GM19099 (cell line): Measurements from ENCODE around the gene UCP3.

Experiments
- POLR2A ChIP-seq: IDR thresholded peaks from 3 replicates; pipeline ENCODE4 v1.6.1; 2011; ENCODE audit warnings: low read depth; ENCODE audit not compliant: insufficient read length; ENCODE audit errors: extremely low read depth

UCP3 gene

DNA sequence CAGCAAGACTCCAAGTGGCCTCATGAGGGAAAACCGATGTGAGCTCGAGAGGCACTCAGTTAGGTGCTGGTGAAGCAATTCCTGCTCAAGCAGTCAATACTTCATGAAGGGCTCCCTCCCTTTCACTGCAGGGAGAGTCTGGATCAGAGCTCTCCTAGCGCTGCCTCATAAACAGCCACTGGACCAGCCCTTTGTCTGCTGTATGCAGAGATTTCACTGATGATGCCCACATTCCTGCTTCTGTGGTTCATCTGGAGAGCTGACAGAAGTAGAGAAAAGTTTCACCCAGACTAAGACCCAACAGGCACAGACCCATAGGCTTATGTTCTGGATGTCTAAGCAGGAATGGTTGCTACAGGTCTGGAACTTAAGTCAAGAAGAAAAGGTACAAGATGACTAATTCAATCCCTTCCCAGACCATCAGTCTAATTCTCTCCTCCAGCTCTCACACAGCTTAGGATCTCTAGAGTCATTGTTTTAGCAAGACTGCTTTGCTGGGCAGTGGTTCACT lies 30.3 kb downstream of the UCP3 start:
- no peak for TF ChIP-seq POLR2A

DNA sequence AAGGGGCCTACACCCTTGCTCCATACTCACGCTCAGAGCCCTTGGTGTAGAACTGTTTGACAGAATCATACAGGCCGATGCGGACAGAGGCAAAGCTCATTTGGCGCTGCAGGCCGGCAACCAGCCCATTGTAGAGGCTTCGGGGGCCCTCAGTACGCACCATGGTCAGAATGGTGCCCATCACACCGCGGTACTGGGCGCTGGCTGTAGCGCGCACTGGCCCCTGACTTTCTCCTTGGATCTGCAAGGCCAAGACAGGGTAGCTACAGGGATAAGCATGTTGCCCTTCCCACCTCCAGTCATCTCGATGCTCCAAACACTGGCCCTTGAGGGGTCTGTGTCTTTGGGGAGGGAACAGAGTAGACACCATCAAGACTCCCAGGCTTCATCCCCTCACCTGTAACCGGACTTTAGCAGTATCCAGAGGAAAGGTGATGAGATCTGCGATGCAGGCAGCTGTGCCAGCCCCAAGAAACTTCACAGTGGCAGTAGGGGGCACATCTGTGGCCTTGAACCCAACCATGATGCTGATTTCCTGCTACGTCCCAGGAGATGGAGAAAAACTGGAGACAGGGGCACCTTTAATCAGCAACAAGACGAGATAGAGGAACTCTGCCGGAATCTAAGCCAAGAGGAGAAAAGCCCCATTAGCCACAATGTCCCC lies 30.9 kb downstream of the UCP3 start:
- TF ChIP-seq POLR2A, result no peak

DNA sequence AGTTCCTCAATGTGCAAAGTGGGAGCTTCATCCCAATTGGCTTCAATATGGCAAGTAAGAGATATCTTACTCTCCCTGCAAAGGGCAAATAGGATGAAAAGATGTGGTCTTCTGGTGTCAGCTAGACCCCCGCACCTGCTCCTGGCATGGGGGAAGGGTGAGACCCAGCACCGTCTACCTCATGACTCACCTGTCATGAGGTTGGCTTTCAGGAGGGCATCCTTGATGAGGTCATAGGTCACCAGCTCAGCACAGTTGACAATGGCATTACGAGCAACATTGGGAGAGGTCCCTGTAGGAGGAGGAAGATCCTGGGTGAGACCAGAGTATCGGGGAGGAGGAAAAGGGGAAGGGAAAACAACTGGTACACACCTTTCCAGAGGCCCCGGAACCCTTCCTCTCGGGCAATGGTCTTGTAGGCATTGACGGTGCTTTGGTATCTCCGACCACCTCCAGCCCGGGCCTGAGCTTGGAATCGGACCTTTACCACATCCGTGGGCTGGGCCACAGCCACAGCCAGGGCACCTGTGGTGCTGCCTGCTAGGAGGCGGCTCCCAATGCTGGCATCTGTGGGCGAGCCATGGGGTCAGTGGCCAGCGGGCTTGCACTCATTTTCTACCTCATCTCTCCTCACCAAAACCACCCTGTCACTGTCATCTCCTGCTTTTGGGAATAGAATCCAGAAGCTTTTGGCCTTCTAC lies 32.3 kb downstream of the UCP3 start:
- no peak for TF ChIP-seq POLR2A

DNA sequence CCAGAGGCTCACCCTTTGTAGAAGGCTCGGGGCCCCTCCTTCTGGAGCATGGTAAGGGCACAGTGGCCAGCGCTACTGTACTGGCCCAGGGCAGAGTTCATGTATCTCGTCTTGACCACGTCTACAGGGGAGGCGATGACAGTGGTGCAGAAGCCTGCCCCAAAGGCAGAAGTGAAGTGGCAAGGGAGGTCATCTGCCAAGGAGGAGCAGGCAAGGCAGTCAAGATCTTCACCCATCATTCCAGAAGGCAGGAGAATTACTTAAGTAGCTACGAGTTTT lies 33.5 kb downstream of the UCP3 start:
- TF ChIP-seq POLR2A, result no peak

DNA sequence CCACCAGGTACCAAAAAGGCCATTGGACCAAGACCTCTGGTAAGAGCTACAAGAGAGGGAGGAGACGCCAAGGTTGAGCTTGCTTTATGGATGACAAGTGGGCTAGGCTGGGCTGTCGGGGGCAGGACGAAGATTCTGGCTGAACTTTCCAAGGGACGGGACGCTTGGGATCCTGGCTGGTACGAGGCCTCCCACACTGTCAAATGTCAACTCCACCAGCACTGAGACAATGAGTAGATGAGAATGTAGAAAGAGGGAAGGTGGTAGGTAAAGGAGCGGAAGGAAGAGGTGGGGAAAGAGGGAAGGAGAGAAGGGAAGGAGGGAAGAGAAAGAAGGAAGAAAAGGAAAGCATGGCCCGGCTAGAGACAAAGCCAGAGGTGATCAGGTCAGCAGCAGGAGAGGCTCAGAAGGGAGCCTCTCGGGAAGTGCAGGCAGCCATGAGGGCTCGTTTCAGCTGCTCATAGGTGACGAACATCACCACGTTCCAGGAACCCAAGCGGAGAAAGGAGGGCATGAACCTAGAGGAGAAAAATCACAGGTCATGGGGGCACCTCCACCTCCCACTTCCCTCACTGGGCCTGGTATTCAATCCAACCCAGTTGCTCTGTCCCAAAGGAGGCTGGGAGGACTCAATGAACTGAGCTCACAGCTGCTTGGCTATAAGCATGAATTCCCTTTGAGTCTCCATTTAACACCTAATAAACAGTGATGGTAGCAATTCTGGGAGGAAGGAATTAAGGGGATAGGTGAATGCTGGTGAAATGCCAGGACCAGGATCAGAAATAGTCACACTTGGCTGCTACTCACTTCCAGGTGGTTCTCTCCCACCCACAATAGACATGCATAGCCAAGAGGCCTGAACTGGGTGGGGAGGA lies 34.0 kb downstream of the UCP3 start:
- TF ChIP-seq POLR2A, result no peak

DNA sequence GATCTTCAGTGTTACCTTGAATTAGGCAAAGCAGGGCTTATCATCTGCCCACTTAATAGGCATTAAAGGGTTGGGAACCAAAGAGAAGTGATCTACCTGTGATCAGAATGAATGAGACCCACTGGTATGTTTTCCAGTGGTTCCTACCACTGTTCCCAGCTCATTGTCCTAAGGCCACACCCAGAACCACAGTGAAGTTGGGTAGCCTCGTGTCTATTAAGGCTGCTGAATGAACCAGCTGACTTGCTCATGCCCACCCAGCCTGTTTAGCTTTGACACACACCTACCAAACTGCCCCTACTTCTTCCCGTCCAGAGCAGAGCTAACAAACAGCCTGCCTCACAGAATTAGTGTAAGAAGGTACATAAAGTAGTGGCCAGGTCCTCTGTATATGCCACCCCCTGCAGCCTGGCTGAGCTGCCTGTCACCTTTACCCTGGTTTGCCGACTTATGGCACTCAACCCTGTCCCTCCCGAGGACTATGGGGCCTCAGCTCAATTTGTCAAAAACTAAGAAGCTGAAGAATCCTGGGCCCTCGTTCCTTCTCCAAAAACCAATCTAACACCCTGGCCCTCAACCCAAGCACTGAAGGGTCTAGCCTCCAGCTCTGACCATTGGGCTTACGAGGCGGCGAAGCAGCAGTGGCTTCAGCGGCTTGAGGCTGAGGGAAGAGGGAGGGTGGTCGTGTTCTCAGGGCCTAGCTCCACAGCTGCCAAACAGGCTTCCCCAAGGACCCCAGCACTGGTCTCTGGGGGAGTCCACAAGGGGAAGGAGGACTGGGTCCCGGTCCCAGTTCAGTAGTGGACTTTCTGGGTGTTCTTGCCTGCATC lies 36.0 kb downstream of the UCP3 start:
- peak; percentile 36 for TF ChIP-seq POLR2A

DNA sequence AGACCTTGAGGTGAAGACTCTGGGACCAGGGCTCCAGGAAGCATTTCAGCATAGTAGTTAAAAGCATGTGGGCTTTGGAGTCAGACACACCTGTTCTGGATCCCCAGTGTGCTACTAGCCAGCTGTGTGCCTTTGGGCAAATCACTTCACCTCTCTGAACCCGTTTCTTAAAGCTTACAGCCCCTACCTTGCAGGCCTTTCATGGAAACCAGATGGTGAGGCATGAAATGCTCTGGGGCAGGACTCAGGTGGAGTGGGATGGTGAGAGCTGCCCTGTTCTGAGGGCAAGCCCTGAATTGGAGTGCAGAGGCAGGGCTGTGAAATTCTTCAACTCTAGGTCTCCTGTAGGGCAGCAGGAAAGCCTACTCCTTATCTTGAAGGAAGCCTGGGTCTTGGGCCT lies 36.7 kb downstream of the UCP3 start:
- peak; percentile 2 for TF ChIP-seq POLR2A

DNA sequence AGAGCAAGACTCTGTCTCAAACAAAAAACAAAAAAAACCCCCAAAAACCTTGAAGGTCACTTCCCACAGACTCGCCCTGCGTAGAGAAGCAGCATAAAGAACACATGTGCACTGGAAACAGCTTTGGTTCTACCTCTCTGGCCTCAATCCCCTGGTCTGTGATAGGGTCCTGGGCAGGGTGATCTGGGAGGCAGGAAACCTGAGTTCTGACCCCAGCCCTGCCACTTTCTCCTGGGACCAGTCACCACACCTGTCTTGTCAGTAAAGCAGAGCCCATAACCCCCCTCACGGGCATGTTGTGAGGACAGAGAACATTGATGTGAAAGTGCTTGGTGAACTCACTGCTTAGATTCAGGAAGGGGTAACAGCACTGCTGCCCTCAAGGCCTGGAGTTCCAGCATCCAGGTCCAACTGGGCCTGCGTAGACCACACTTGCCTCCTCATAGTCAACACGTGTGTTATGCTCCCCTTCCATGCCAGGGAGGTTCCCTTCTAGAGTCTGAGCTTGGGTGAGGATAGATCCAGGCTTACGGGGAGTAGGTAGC lies 37.6 kb downstream of the UCP3 start:
- peak; percentile 46 for TF ChIP-seq POLR2A

DNA sequence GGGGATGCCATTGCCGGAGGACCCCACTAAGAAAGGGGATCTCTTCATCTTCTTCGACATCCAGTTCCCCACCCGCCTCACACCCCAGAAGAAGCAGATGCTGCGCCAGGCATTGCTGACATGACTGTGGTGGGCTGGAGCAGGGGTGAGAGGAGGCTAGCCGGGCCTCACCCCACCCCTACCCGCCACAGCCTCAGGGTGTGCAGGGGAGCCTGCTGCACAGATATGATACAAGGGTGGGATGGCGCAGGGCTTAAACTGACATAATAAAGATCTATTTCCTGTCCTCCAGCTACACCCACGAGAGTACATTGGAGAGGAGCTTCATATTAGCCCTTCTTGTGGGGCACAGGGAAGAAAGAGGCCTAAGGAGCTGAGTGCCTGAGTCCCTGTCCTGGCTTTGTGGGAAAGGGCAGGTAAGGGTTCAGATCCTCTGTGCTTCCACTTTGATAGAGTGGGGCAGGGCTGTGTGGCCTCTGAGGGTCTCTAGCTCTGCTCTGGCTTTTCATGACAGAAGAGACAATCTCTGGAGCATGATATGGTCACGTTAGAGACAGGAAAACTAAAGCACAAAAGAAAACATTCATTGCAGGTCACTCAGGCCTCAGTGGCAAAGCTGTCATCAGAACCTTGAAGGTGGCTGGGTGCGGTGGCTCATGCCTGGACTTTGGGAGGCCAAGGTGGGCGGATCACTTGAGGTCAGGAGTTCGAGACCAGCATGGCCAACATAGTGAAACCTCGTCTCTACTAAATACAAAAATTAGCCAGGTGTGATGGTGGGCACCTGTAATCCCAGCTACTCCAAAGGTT lies 38.7 kb downstream of the UCP3 start:
- TF ChIP-seq POLR2A, result peak; percentile 31

DNA sequence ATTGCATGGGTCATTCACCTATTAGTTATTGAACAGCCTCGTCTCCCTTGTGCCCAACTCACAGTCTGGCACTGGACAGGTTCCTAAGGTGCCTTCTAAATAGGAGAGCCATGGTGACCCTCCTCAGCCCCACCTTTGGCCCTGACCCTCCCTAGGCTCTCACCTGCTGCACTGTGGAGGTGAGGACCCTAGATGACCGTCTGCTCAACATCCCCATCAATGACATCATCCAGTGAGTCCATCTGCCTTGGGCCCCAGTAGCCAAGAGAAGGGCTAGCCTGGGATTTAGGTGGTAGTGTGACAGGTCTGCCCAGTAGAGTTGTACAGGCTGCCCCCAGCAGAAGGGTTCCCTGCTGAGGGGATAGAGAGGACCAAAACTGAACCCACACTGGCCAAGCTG lies 39.8 kb downstream of the UCP3 start:
- no peak for TF ChIP-seq POLR2A

DNA sequence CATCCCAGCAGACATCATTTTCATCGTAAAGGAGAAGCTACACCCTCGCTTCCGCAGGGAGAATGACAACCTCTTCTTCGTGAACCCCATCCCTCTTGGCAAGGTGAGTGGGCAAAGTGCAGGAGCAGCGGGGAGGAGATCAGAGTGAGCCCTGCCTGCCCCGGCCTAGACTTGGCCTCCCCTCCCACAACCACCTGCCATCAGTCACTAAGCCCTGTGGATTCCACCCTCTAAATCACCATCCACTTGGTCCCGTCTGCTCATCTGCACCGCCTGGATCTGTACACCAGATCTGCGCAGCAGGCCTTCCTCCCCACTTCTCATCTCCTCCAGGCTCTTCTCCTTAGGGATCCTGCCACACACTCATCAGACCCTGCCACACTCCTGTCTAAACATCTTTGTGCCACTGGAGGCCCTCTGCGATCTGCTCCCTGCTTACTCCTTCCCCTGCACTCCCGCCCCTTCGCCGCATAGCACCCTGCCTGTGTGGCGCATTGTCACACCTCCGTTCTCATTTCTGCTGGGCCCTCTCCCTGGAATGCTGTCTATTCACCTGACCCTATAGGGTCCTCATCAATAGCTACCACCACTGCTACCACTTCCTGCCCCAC lies 40.4 kb downstream of the UCP3 start:
- TF ChIP-seq POLR2A, result no peak

DNA sequence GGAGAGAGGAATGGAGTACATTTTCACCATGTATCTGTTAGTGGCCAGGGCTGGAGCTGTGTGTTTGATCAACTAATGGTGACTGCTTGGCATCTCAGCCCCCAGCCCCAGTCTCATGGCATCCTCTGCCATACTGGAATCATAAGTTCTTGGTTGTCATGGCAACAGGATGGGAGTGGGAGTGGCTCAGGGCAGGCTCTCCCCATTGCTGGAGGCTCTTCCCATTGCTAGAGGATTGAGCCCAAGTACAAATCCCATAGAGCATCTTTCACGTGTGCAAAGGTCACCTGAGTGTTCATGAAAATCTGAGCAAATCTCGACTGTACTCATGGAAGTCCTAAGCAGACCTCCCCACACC lies 43.1 kb downstream of the UCP3 start:
- TF ChIP-seq POLR2A, result no peak

DNA sequence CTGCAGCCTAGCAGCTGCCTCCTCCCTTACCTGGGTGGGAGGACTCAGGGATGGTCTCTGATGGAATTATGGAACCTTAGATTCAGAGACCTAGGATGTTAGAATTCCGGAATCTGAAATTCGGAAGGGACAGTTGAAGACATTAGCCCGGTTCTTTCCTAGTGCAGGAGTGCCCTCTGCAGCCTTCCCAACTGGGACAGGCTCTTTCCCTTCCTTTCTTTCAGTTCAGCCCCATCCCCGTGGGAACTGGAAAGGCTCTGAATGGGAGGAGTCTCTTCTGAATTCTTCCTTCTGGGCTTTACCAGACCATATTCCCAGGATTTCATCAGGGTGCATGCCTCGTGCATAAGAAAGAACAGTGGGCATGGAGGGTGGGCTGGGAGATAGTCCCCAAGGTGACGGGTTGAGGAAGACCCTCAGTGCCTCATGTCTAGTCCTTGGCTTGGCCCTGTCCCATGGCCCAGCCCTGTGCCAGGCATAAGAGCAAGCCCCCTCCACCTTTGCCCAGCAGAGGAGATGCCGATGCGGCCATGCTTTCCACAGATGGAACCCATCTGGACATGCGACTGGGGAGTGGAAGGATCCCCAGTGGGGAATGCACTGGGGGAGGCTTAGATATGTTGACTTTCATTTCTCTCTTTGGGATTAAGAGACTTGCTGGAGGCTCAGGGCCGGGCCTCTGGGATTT lies 43.7 kb downstream of the UCP3 start:
- TF ChIP-seq POLR2A, result no peak
